ENCODE data around the gene DPP3.
A peak's percentile ranks its signal among the peaks of the same experiment; 100 is the strongest.

Gene DPP3

GRCh38 chr11:66467034-66467659, 13.1 kb upstream of the DPP3 start:
- H3K9me3 ChIP-seq (ENCODE audit: control insufficient read depth, insufficient read depth, low read depth, low read length): no peaks in the 10 kb centered on the region
- H3K27ac ChIP-seq (ENCODE audit: extremely low read depth, low read depth, low read length): no peak overlapping the region; the same call in 1 of the 2 replicates
- H3K4me1 ChIP-seq (ENCODE audit: control insufficient read depth, insufficient read depth, low read length): no peaks in the 10 kb centered on the region
- ChIA-PET POLR2A (interaction anchor here (0.9 to 6.2 kb wide), 10 partner anchors 8 to 149 kb away, joined by 3 to 64 read pairs (median 4); partner anchors contain the start of genes BBS1, DPP3, MRPL11 and RBM14), CTCF (interaction anchor here (0.5 to 1.0 kb wide), 8 partner anchors 12 to 325 kb away, joined by 3 to 5 read pairs (median 3); partner anchors contain the start of genes CCDC87, CCS and MRPL11)
- H3K4me3 ChIP-seq (ENCODE audit: low read depth, low read length): peak overlapping the region; percentile 53
- peak; percentile 92 for TF ChIP-seq ZNF341 (tag by site-specific recombination; IDR thresholded peaks at IDR 0.05; ENCODE audit: low read depth)
- TF ChIP-seq, protein P1, sequence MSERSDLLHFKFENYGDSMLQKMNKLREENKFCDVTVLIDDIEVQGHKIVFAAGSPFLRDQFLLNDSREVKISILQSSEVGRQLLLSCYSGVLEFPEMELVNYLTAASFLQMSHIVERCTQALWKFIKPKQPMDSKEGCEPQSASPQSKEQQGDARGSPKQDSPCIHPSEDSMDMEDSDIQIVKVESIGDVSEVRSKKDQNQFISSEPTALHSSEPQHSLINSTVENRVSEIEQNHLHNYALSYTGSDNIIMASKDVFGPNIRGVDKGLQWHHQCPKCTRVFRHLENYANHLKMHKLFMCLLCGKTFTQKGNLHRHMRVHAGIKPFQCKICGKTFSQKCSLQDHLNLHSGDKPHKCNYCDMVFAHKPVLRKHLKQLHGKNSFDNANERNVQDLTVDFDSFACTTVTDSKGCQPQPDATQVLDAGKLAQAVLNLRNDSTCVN (tag by site-specific recombination; optimal IDR thresholded peaks at IDR 0.05): peak; percentile 63
- TF ChIP-seq ZFHX2 (tag by site-specific recombination; conservative IDR thresholded peaks at IDR 0.05): peak; percentile 38
- TF ChIP-seq SETDB1 (IDR thresholded peaks at IDR 0.05; ENCODE audit: insufficient read length, low read length): no peak
- peak; percentile 33; the same call in 1 of the 2 replicates for TF ChIP-seq GLIS1 (tag by site-specific recombination; IDR thresholded peaks at IDR 0.05)
- TF ChIP-seq ZBTB49 (tag by site-specific recombination; IDR thresholded peaks at IDR 0.05; ENCODE audit: low read depth): no peak
- TF ChIP-seq TCF7L2 (IDR thresholded peaks at IDR 0.05; ENCODE audit: borderline replicate concordance, low read depth, low read length): no peak
- peak; percentile 54 for TF ChIP-seq ZNF335 (tag by site-specific recombination; conservative IDR thresholded peaks at IDR 0.05)
- 0 out of 2 replicates have a peak, but pooled peaks have one; percentile 18 for TF ChIP-seq ZIC2 (tag by site-specific recombination; IDR thresholded peaks at IDR 0.05)
- TF ChIP-seq, protein P2, sequence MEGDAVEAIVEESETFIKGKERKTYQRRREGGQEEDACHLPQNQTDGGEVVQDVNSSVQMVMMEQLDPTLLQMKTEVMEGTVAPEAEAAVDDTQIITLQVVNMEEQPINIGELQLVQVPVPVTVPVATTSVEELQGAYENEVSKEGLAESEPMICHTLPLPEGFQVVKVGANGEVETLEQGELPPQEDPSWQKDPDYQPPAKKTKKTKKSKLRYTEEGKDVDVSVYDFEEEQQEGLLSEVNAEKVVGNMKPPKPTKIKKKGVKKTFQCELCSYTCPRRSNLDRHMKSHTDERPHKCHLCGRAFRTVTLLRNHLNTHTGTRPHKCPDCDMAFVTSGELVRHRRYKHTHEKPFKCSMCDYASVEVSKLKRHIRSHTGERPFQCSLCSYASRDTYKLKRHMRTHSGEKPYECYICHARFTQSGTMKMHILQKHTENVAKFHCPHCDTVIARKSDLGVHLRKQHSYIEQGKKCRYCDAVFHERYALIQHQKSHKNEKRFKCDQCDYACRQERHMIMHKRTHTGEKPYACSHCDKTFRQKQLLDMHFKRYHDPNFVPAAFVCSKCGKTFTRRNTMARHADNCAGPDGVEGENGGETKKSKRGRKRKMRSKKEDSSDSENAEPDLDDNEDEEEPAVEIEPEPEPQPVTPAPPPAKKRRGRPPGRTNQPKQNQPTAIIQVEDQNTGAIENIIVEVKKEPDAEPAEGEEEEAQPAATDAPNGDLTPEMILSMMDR (tag by site-specific recombination; IDR thresholded peaks at IDR 0.05): peak; percentile 44; the same call in 1 of the 2 replicates
- no peak for TF ChIP-seq ZNF426 (tag by site-specific recombination; IDR thresholded peaks at IDR 0.05)
- TF ChIP-seq, protein P3, sequence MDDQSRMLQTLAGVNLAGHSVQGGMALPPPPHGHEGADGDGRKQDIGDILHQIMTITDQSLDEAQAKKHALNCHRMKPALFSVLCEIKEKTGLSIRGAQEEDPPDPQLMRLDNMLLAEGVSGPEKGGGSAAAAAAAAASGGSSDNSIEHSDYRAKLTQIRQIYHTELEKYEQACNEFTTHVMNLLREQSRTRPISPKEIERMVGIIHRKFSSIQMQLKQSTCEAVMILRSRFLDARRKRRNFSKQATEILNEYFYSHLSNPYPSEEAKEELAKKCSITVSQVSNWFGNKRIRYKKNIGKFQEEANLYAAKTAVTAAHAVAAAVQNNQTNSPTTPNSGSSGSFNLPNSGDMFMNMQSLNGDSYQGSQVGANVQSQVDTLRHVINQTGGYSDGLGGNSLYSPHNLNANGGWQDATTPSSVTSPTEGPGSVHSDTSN (CRISPR knock-in tag; IDR thresholded peaks at IDR 0.05): peak; percentile 45; the same call in 1 of the 2 replicates
- no peak for TF ChIP-seq KLF16 (tag by site-specific recombination; IDR thresholded peaks at IDR 0.05)
- TF ChIP-seq ZNF514 (tag by site-specific recombination; IDR thresholded peaks at IDR 0.05): no peak
- peak; percentile 58; the same call in 1 of the 2 replicates for TF ChIP-seq ZBTB20 (tag by site-specific recombination; IDR thresholded peaks at IDR 0.05)
- TF ChIP-seq ZNF16 (tag by site-specific recombination; IDR thresholded peaks at IDR 0.05; ENCODE audit: low read depth): no peak
- TF ChIP-seq ZNF138 (tag by site-specific recombination; IDR thresholded peaks at IDR 0.05; ENCODE audit: borderline replicate concordance): no peak
- no peak for TF ChIP-seq KLF1 (tag by site-specific recombination; IDR thresholded peaks at IDR 0.05)
- no peak for TF ChIP-seq GLI4 (tag by site-specific recombination; IDR thresholded peaks at IDR 0.05)
- no peak for TF ChIP-seq ZNF792 (tag by site-specific recombination; IDR thresholded peaks at IDR 0.05)
- no peak for TF ChIP-seq ZFP3 (tag by site-specific recombination; IDR thresholded peaks at IDR 0.05; ENCODE audit: low read depth)
- TF ChIP-seq ZNF549 (tag by site-specific recombination; IDR thresholded peaks at IDR 0.05): no peak
- peak; percentile 56; the same call in 1 of the 2 replicates for TF ChIP-seq PRDM10 (tag by site-specific recombination; IDR thresholded peaks at IDR 0.05)
- TF ChIP-seq, protein P4, sequence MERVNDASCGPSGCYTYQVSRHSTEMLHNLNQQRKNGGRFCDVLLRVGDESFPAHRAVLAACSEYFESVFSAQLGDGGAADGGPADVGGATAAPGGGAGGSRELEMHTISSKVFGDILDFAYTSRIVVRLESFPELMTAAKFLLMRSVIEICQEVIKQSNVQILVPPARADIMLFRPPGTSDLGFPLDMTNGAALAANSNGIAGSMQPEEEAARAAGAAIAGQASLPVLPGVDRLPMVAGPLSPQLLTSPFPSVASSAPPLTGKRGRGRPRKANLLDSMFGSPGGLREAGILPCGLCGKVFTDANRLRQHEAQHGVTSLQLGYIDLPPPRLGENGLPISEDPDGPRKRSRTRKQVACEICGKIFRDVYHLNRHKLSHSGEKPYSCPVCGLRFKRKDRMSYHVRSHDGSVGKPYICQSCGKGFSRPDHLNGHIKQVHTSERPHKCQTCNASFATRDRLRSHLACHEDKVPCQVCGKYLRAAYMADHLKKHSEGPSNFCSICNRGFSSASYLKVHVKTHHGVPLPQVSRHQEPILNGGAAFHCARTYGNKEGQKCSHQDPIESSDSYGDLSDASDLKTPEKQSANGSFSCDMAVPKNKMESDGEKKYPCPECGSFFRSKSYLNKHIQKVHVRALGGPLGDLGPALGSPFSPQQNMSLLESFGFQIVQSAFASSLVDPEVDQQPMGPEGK (tag by site-specific recombination; IDR thresholded peaks at IDR 0.05): 0 out of 2 replicates have a peak, but pooled peaks have one; percentile 20
- H3K36me3 ChIP-seq (ENCODE audit: control insufficient read depth in 2 of 2, insufficient read depth in 1 of 2, low read length in 2 of 2): peaks cover 0 to 29% of the 10 kb centered on the region in 2 experiments; a peak in 1 of 3 replicates
